ENCODE data around the gene FGF3. TPM values are rescaled to one million over a fixed set of nuclear protein-coding genes. Genes with fewer than 3 reads are reported as not detected.

Gene FGF3
- total RNA-seq, 4 donors from 2014 or later = not detected

GRCh38 chr11:69788956-69789355 lies 30.3 kb downstream of the FGF3 start:
- Histone ChIP-seq H3K36me3 (no peaks in the 10 kb centered on the region), H3K27ac (no peak overlapping the region), H3K27me3 (no peaks in the 10 kb centered on the region), H3K9me3 (no peaks in the 10 kb centered on the region), H3K4me3 (no peak overlapping the region), H3K4me1 (no peaks in the 10 kb centered on the region)
- DNase-seq = no peak
- TF ChIP-seq POLR2A (IDR thresholded peaks at IDR 0.05) (no peak), CTCF (IDR thresholded peaks at IDR 0.05) (no peak)

- no peak overlapping the region for H3K4me3 ChIP-seq
- TF ChIP-seq CTCF (IDR thresholded peaks at IDR 0.05) = no peak
- TF ChIP-seq POLR2A (IDR thresholded peaks at IDR 0.05) = no peak
- no peak for DNase-seq
- H3K36me3 ChIP-seq = no peaks in the 10 kb centered on the region
- no peaks in the 10 kb centered on the region for H3K9me3 ChIP-seq
- no peaks in the 10 kb centered on the region for H3K4me1 ChIP-seq
- H3K27me3 ChIP-seq = no peaks in the 10 kb centered on the region
- no peak overlapping the region for H3K27ac ChIP-seq
Observed at GRCh38 chr11:69787906-69788305, 31.3 kb downstream of the FGF3 start.

GRCh38 chr11:69787457-69787856 lies 31.8 kb downstream of the FGF3 start:
- TF ChIP-seq CTCF (IDR thresholded peaks at IDR 0.05) = no peak
- no peak for TF ChIP-seq POLR2A (IDR thresholded peaks at IDR 0.05)
- Histone ChIP-seq H3K27me3 (no peaks in the 10 kb centered on the region), H3K9me3 (no peaks in the 10 kb centered on the region), H3K4me1 (no peaks in the 10 kb centered on the region), H3K36me3 (no peaks in the 10 kb centered on the region), H3K27ac (no peak overlapping the region), H3K4me3 (no peak overlapping the region)
- no peak for DNase-seq

- H3K27me3 ChIP-seq = no peaks in the 10 kb centered on the region
- no peak for DNase-seq
- TF ChIP-seq CTCF (IDR thresholded peaks at IDR 0.05) (no peak), POLR2A (IDR thresholded peaks at IDR 0.05) (no peak)
Observed at GRCh38 chr11:69781241-69781640, 38.0 kb downstream of the FGF3 start.

GRCh38 chr11:69778373-69778772 lies 40.8 kb downstream of the FGF3 start:
- H3K36me3 ChIP-seq = no peaks in the 10 kb centered on the region
- H3K27me3 ChIP-seq = peaks cover 0 to 24% of the 10 kb centered on the region in 2 donors
- no peaks in the 10 kb centered on the region for H3K9me3 ChIP-seq
- no peak for TF ChIP-seq CTCF (IDR thresholded peaks at IDR 0.05)
- TF ChIP-seq POLR2A (IDR thresholded peaks at IDR 0.05) = no peak
- H3K27ac ChIP-seq = no peak overlapping the region
- H3K4me1 ChIP-seq = no peaks in the 10 kb centered on the region
- no peak for DNase-seq
- no peak overlapping the region for H3K4me3 ChIP-seq

More at GRCh38 chr11:69781241-69781640, 38.0 kb downstream of the FGF3 start:
- H3K36me3 ChIP-seq = no peaks in the 10 kb centered on the region
- no peaks in the 10 kb centered on the region for H3K4me1 ChIP-seq
- no peak overlapping the region for H3K27ac ChIP-seq
- no peak overlapping the region for H3K4me3 ChIP-seq
- H3K9me3 ChIP-seq = no peaks in the 10 kb centered on the region

GRCh38 chr11:69775163-69775755 lies 44.0 kb downstream of the FGF3 start, which contains the start of gene FGF4:
Gene FGF4 (minus strand): TSS chr11:69775341. CDS start chr11:69775084, 257 bp downstream.
- H3K27ac ChIP-seq = no peak within 1 kb of the TSS
- no peaks in the 10 kb centered on the region for H3K9me3 ChIP-seq
- DNase-seq = no peak
- H3K36me3 ChIP-seq = no peaks in the 10 kb centered on the region
- H3K4me3 ChIP-seq = no peak within 1 kb of the TSS
- peaks cover 0 to 24% of the 10 kb centered on the region in 2 donors for H3K27me3 ChIP-seq
- TF ChIP-seq CTCF (IDR thresholded peaks at IDR 0.05) (no peak), POLR2A (IDR thresholded peaks at IDR 0.05) (no peak)
- H3K4me1 ChIP-seq = no peaks in the 10 kb centered on the region

All from Peyer's patch (tissue), 4 donors.